Stimulated activated CD4-positive, alpha-beta T cell treated with anti-CD3 and anti-CD28 coated beads, TNF-alpha, amount 100 ng/mL, for 1 hour (primary cell): ENCODE data around the gene SRRT.

Experiments
- DNase-seq, 3 donors: peaks; one replicate each; pipeline ENCODE4 v3.0.0-alpha.2; 2020; ENCODE audit warnings: low read depth in 3 of 3, low spot score in 1 of 3

The SRRT gene, protein sequence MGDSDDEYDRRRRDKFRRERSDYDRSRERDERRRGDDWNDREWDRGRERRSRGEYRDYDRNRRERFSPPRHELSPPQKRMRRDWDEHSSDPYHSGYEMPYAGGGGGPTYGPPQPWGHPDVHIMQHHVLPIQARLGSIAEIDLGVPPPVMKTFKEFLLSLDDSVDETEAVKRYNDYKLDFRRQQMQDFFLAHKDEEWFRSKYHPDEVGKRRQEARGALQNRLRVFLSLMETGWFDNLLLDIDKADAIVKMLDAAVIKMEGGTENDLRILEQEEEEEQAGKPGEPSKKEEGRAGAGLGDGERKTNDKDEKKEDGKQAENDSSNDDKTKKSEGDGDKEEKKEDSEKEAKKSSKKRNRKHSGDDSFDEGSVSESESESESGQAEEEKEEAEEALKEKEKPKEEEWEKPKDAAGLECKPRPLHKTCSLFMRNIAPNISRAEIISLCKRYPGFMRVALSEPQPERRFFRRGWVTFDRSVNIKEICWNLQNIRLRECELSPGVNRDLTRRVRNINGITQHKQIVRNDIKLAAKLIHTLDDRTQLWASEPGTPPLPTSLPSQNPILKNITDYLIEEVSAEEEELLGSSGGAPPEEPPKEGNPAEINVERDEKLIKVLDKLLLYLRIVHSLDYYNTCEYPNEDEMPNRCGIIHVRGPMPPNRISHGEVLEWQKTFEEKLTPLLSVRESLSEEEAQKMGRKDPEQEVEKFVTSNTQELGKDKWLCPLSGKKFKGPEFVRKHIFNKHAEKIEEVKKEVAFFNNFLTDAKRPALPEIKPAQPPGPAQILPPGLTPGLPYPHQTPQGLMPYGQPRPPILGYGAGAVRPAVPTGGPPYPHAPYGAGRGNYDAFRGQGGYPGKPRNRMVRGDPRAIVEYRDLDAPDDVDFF

DNA sequence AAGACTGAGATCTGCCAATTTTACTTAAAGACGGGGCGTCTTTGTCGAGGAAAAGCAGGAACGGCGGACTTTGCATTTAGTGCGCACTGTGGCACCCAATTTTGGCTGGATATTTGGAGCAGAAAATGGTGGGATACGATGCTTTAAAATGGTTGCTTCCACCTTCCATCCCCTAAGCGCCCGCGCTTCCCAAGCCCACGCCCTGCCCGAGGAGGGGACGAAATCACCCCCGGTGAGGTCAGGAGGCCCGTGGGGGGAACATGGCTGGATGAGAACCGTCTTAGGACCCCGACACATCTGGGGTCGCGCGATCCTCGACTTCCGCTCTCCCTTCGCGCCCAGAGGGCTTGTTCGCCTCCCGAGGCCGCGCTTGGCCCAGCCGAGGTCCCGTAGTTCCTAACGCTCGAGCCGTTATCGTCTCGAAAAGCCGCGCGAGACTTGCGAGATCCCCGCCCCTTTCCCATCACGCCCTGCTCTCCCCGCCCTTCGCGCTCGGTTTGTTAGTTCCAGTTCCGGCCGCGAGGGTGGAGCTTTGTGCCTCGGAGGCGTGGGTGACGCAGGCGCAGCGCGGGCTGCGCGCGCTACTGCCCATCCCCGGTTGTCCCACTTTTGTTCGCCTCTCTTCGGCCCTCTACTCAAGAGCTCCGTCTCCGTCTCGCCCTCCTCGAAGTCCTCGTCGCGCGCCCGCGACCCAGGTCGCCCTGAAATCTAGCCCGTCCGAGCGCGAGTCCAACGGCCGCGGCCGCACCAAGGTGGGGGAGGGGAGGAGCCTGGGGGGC is at the start of gene SRRT:
TSS of gene SRRT (plus strand) at position 527 of the 779 bp plus-strand sequence. CDS start 488 bp downstream, outside the sequence.
- DNase-seq = peak; percentile 95 to 97 (median 95)

DNA sequence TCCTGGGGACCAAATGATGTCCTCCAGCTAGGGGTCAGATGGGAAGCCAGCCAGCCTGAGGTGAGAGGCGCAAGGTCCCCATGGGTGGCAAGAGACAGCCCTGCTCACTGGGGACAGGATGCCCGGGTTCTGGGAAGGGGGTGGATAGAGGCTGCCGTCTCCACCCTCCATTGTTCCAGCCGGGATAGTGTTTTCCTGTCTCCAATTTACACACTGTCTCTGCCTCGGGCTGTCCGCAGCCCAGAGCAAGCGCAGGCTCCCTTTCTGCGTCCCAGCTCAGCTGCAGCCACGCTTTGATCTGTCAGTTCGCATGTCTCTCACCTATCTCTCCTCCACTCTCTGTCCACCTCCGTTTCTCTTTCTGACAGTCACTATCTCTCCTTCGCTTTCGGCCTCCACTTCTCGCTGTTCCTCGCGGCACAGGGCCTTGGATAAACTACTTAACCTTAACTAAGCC is 49.7 kb upstream of the SRRT start:
- DNase-seq = no peak

GRCh38 chr7:100825751-100826513 is 49.0 kb upstream of the SRRT start:
- no peak for DNase-seq

DNA sequence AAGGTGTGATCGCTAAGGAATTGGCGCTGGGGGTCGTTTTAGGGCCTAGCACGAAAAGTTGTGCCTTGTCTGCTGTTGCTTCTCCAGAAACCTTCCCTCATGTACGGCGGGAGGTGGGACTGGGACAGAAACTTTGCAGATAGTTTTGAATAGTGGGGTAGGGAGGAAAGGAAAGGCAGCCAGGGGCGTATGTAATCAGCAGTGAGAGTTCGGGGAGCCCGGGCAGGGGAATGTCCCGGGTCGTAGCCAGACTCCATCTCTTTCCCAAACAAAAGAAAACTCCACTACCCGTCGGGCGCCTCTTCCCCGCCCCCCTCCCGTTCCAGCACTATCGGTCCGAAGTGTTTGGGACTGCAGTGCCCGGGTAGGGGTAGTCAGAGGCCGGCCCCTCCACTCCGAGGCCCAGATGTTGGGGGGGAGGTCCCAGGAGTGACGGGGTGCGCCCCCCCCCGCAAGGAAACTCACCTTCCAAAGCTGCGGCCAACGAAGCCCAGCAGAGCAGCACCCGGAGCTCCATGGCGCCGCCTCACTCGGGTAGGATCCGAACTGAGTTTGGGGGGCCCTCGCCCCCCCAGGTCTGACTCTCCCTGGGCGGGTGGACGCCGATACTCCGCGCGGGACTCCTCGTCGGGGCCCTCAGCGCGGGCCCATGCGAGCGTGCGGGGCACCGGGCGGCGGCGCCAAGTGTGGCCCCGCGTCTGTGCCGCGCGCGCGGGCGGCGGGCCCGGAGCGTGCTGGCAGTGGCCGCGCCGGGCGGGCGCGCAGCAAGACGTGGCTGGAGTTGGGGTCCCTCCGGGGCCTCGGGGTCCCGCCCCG is 48.2 kb upstream of the SRRT start:
- no peak for DNase-seq

DNA sequence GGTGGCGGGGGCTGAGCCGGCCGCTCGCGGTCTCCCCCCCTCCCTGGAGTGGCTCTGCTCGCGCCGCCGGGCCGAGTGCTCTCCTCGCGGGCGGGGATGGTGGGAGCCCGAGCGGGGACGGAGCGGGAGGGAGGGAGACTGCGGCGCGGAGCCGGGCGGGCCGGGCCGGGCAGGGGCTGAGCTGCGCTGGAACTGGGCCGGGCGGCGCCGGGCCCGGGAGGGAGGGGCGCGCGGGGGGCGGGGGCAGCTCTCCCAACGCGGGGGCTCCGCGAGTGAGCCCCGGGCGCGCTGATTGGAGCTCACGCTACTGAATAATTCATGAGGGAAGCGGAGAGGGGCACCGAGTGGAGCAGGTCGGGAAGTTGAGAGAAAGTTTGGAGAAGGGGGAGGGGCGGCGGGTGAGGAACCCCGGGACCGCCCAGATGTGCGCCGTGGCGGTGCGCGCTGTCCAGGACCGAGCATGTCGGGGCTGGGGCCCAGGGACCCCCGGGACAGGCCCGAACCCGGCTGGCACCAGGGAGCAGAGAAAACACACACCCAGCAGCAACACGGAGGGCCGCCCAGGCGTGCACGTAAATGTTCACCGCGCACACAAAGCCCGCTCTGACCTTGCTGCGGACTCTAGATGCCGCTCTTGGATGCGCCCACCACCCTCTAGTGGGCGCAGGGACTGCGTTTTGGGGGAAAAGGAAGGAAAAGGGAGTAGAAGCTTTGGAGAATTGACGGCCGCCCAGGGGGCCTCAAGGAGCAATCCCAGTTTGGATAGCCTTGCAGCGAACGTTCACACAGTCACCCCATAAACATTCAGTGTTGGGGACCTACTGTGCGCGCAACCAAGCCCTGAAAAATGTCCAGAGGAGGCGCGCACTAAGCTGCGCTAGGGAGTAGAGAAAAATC is 47.3 kb upstream of the SRRT start, which contains the start of gene EPHB4:
TSS of gene EPHB4 (minus strand) at position 194 of the 897 bp plus-strand sequence. CDS start 493 bp downstream, outside the sequence.
- no peak for DNase-seq

DNA sequence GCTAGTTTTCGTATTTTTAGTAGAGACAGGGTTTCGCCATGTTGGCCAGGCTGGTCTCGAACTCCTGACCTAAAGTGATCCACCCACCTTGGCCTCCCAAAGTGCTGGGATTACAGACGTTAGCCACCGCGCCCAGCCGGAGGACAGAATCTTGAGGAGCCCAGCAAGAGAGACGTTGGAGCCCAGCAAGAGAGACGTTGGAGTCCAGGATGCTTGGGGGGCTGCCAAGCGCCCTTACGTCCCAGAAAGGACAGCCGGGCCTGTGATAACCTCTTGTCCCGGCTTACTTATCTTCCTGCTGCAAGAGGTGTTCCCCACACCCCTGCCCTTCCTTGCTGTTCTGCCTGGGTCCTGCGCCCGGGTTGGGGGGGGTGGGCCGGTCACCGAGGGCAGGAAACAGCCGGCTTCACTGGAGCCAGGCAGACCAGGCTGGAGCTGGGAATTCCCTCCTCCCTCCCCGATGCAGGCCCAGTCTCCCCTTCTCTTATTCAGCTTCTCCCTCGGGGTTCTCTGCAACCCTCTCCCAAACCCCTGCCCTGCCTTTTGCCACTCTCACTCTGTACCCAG is 45.7 kb upstream of the SRRT start:
- DNase-seq = no peak

- DNase-seq = no peak
Observed at GRCh38 chr7:100830396-100830795, 44.5 kb upstream of the SRRT start.

GRCh38 chr7:100832281-100832633 is 42.6 kb upstream of the SRRT start:
- no peak for DNase-seq

GRCh38 chr7:100835903-100836811 is 38.7 kb upstream of the SRRT start:
- DNase-seq = no peak

DNA sequence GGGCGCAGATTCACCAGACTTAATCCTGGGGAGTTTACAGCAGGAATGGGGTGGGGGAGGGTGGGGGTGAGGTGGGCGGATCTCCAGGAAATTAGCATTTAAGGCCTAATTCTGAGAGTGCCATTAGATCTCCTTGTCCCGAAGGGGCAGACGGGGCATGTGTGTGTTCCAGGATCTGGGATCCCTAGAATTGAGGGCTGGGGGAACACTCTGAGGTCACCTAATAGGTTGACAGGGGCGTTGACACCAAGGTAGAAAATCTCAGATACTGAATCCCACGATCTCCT is 38.1 kb upstream of the SRRT start:
- DNase-seq = no peak

DNA sequence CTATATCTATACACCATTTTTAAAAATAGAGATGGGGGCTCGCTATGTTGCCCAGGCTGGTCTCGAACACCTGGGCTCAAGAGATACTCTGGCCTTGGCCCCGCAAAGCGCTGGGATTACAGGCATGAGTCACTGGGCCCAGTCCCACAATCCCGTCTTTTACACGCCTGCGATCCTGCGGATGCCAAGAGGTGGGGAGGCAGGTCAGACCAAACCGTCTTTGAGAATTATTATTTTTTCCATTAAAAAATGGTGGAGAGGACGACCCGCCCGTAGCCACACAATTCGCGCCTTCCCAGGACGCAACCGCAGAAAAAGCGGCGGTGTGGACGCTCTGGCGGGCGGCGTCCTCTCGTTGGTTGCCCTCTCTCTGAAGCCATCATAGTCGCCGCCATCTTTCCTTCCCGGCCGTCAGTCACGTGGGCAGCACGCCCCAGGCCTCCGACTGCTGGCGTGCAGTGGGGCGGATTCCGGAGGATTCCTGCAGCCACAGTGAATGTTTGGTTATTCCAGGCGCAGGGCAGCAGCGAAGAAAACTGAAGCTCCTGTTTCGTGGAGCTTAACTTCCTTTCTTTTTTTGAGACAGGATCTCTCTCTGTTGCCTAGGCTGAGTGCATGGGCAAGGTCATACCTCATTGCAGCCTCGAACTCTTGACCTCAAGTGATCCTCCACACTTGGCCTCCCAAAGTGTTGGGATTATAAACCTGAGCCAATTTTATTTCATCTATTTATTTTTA is 37.6 kb upstream of the SRRT start:
- DNase-seq = peak; percentile 38 to 67 (median 62)

- no peak for DNase-seq
Observed at GRCh38 chr7:100839361-100839760, 35.5 kb upstream of the SRRT start.

- no peak for DNase-seq
Observed at GRCh38 chr7:100840470-100841100, 34.3 kb upstream of the SRRT start.

DNA sequence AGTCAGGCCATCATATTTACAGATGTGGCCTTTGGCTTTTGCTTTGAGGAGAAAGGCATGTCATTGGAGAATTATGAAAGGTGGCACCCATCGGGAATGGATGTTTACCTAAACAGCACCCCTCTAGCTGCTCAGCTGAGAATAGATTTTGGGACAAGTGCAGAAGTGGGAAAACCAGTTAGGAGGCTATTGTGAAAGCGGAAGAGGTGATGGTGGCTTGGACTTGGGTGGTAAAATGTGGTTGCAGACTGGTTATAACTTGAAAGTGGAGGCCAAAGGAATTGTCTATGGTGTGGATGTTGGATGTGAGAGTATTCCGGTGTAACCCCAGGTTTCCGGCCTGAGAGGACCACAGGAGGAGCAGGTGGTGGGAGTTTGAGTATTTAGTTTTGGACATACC is 27.5 kb upstream of the SRRT start:
- DNase-seq = no peak

DNA sequence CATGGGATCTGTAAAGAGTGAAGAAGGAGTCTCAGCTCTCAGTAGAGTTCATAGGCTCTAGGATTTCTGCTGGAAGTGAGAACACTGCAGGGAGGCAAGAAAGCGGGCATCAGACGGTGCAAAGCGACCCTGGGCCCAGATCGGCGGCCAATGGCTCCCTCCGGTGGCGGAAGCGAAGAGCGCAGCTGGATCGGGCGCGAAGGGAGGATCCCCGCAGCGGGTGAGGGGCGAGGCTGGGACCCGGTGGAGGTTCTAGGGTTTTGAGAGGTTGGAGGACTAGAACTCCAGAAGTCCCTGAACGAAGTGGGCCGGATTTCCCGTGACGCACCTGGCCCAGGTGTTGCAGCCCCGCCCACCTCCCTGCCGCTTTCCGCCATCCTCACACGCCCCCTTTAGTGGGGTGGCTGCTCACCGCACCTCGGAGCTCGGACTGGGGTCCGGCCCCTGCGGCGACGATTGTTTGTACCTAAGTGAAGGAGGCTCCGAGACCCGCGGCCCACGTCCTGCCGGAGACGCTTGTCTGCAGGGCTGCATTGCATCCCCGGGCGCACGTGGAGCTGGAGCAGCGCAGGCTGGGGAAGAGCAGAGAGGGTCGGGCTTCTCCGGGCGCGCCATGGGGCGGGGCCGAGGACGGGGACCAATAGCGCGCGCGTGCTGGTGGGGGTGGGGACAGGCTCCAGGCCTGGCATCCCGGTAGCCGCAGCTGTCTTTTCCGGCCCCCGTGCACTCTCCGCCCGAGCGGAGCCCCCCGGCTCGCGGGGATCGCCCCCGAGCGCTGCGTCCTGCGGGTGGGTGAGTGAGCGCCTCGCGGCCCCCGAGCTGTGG is 22.6 kb upstream of the SRRT start, which contains the start of gene SLC12A9:
TSS of gene SLC12A9 (plus strand) at position 666 of the 825 bp plus-strand sequence. CDS start 1,485 bp downstream, outside the sequence.
- DNase-seq = peak; percentile 45 to 77 (median 62)
